Epidermal melanocyte (primary cell): ENCODE data around the gene KRTAP4-7.
"Not testable (repeated sequence)": the region's sequence is repeated elsewhere in the genome, so short reads cannot be mapped to it uniquely, and the experiment has no call there.

Source experiments
- DNase-seq: peaks from one replicate; pipeline ENCODE4 v3.0.0; 2011; ENCODE audit warnings: low spot score; ENCODE audit not compliant: insufficient read length

The KRTAP4-7 gene

DNA sequence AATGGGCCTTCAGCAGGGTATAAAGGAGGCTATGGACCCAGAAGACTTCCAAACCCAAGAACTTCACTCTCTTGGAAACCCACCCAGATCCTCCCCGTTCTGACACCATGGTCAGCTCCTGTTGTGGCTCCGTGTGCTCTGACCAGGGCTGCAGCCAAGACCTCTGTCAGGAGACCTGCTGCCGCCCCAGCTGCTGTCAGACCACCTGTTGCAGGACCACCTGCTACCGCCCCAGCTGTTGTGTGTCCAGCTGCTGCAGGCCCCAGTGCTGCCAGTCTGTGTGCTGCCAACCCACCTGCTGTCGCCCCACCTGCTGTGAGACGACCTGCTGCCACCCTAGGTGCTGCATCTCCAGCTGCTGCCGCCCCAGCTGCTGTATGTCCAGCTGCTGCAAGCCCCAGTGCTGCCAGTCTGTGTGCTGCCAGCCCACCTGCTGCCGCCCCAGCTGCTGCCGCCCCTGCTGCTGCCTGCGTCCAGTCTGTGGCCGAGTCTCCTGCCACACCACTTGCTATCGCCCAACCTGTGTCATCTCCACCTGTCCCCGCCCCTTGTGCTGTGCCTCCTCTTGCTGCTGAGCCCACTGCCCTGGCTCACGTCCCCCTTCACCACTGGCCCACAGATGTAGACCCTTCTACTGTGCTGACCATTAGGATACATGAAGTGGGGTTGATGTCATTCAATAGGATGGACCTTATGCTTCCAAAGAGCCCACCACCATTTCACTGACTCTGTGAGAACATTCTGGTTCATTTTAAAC lies at the start of gene KRTAP4-7:
TSS of gene KRTAP4-7 (plus strand) at position 51 of the 757 bp plus-strand sequence. CDS start at position 108, 57 bp downstream.
- DNase-seq: not testable (repeated sequence)

DNA sequence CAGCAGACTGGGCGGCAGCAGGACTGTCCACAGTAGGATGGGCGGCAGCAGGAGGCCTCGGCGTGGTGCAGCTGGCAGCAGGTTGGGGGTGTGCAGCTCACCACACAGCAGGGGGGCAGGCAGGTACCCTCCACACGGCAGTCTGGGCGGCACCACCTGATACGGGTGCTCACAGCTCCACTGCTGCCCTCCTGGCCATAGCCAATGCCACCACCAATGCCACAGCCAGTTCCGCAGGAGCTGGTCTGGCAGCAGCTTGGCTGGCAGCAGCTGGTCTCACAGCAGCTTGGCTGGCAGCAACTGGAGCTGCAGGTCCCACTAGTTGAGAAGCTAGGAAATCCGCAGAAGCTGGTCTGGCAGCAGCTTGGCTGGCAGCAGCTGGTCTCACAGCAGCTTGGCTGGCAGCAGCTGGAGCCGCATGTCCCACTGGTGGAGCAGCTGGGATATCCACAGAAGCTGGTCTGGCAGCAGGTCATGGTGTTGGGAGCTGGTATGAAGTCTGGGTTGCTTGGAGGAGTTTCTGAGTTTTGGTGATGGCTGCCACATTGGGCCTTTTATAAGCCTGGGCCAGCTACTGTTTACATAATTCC lies 49.5 kb upstream of the KRTAP4-7 start, which contains the start of gene KRTAP1-3:
TSS of gene KRTAP1-3 (minus strand) at position 529 of the 590 bp plus-strand sequence. CDS start at position 476, 53 bp downstream.
- not testable (repeated sequence) for DNase-seq

DNA sequence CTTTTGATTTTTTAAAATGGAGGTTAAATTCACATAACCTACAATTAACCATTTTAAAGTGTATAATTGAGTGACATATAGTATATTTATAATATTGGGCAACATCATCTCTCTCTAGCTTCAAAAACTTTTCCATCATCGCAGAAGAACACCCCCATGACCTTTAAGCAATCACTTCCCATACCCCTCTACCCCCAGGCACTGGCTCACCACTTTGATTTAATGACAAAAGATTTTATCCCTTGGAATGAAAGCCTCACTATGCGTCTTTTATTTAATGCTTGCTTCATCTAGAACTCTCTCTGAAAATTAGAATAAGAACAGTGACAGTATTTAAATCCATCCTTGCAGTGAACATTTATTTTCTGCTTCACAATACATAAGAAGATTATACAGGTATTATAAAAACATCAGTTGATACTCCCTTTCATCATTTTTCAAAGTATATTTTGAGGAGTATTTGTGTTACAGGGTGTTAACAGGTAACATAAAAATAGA lies 46.0 kb upstream of the KRTAP4-7 start:
- no peak for DNase-seq

DNA sequence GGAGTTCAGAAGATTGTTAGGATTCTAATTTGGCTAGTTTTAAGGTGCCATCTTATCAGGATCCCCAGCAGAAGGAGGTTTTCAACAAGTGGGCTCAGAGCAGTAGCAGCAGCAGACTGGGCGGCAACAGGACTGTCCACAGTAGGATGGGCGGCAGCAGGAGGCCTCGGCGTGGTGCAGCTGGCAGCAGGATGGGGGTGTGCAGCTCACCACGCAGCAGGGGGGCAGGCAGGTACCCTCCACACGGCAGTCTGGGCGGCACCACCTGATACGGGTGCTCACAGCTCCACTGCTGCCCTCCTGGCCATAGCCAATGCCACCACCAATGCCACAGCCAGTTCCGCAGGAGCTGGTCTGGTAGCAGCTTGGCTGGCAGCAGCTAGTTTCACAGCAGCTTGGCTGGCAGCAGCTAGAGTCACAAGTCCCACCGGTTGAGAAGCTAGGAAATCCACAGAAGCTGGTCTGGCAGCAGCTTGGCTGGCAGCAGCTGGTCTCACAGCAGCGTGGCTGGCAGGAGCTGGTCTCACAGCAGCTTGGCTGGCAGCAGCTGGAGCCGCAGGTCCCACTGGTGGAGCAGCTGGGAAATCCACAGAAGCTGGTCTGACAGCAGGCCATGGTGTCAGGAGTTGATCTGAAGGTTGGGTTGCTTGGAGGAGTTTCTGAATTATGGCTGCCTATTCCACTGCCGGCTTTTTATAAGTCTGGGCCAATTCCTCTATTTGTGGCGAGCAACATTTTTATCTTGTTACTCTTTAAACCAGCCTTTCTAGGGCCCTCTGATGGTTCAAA lies 43.0 kb upstream of the KRTAP4-7 start, which contains the start of gene KRTAP1-1:
TSS of gene KRTAP1-1 (minus strand) at position 668 of the 789 bp plus-strand sequence. CDS start at position 615, 53 bp downstream.
- not testable (repeated sequence) for DNase-seq

DNA sequence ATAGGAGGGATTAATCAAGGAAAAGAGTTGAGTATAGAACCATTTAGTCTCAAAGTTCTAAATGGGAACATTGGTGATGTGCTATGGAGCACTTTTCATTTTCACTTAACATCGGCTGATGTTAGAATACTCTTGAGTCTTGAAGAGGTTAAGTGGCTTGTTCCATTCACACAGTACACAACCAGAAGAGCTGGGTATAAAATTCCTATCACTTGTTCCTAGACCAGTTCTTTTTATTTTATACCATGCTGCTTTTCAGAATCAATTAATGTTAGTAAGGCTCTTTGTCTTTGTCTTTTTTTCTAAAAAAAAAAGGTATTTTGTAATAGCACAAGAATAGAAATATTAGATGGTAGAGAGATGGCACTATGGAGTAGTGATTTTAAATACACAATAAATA lies 41.0 kb upstream of the KRTAP4-7 start:
- no peak for DNase-seq

DNA sequence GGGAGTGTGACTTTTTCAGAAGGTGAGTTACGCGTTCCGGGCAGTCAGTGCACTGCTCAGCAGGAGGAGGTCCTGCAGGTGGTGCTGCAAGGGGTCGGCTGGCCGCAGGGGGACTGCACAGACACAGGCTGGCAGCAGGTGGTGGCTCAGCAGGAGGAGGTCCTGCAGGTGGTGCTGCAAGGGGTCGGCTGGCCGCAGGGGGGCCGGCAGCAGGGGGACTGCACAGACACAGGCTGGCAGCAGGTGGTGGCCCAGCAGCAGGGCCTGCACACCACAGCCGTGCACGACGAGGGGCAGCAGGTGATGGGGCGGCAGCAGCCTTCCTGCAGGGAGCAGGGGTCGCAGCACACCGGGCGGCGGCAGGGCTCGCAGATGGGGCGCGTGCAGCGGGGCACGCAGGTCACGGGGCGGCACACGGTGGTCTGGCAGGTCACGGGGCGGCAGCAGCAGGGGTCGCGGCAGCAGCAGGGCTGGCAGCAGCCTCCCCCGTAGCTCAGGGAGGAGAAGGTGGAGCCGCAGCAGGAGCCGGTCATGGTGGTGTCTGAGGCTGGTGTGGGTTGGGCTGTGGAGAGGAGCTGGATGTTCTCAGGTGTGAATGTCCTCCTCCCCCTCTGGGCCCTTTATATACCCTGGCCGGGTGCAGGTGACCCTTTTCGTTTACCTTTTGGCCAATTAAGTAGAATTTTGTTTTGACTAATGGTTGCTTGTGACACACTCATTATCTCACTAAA lies 37.0 kb upstream of the KRTAP4-7 start, which contains the start of gene KRTAP2-1:
TSS of gene KRTAP2-1 (minus strand) at position 582 of the 731 bp plus-strand sequence. CDS start at position 533, 49 bp downstream.
- not testable (repeated sequence) for DNase-seq

DNA sequence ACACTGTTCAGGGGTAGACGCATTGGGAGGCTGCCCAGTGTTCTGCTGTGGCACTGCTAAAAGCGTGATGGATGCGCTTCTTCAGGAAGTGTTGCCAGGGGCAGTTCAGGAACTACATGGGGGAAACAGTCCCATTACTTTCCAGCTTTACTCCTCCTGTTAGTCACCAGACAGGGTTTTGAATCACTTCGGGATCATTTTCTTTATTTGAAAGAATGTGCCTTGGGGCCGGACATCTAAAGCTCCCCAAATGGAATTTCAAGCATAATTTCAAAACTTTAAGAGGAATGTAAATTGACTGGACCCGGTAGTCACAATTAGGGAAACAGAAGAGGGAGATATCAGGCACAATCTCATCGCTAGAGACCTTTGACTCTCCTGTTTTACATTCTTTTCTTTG lies 35.5 kb upstream of the KRTAP4-7 start:
- DNase-seq: peak; percentile 37

DNA sequence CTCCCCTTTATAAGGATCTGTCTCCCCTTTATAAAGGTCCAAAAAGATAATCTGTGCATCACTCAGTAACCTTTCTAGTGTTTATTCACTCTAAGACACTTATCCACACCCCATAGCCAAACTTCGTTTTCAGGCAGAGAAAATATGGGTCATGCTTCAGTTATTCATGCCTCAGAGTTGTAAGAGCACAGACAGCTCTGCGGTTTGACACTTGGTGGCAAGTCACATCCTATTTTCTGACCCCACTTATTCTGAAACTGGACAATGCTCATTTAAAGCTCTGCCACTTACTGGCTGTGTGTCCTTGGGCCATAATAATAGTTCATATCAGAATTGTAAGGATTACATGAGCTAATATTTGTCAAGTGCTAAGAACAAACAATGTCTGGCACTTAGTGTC lies 34.8 kb upstream of the KRTAP4-7 start:
- no peak for DNase-seq

DNA sequence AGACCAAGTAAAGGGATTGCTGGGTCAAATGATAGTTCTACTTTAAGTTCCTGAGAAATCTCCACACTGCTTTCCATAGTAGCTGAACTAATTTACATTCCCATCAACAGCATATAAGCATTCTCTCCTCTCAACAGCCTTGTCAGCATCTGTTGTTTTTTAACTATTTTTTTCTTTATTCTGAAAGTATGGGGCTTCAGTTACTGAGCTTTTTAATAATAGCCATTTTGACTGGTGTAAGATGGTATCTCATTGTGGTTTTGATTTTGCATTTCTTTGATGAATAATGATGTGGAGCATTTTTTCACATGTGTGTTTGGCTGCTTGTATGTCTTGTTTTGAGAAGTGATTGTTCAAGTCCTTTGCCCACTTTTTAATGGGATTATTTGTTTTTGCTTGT lies 31.4 kb upstream of the KRTAP4-7 start:
- DNase-seq: no peak

DNA sequence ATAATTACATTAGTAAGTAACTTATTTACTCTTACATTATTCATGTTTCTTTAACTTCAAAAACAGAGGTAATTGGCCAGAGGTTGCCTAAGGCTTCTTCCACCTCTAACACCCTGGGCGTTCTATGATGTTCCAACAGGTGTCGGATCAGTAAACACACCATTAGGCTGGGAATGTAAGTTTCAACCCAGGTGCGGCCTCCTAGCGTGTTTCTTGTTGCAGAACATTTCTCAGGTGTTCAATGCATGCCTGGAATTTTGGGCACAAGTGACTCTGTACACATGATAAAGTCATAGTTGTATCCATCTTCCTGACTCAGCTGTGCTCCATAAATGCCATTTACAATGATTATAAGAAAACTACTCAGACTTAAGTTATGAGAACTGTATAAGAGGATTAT lies 29.9 kb upstream of the KRTAP4-7 start:
- DNase-seq: no peak

DNA sequence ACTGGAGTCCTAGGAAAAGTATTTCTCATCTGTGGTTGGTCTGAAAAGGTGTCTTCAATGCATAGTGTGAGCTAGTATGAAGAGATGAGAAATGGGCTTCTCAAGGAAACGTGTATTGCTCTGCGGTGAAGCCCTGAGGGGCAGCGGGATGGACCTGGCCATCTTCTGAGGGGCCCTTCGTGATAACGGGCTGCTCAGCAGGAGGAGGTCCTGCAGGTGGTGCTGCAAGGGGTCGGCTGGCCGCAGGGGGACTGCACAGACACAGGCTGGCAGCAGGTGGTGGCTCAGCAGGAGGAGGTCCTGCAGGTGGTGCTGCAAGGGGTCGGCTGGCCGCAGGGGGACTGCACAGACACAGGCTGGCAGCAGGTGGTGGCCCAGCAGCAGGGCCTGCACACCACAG lies 29.4 kb upstream of the KRTAP4-7 start:
- not testable (repeated sequence) for DNase-seq

DNA sequence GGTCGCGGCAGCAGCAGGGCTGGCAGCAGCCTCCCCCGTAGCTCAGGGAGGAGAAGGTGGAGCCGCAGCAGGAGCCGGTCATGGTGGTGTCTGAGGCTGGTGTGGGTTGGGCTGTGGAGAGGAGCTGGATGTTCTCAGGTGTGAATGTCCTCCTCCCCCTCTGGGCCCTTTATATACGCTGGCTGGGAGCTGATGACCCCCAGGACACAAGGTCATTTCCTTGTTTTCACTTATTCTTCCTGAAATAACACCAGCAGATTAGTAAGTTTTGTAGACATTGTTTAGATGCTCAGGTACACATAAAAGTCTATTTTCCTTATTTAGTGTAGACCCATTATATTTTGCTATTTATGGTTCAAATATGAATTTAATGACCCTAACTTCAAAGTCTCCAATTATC lies 28.8 kb upstream of the KRTAP4-7 start, which contains the start of gene KRTAP2-2:
TSS of gene KRTAP2-2 (minus strand) at position 101 of the 400 bp plus-strand sequence. CDS start at position 82, 19 bp downstream.
- not testable (repeated sequence) for DNase-seq

DNA sequence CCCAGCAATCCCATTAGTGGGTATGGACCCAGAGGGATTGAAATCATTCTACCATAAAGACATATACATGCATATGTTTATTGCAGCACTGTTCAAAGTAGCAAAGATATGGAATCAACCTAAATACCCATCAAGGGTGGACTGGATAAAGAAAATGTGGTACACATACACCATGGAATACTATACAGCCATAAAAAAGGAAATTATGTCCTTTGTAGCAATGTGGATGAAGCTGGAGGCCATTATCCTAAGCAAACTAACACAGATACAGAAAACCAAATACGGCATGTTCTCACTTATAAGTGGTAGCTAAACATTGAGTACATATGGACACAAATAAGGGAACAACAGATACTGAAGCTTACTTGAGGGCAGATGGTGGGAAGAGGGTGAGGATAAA lies 26.4 kb upstream of the KRTAP4-7 start:
- DNase-seq: no peak

DNA sequence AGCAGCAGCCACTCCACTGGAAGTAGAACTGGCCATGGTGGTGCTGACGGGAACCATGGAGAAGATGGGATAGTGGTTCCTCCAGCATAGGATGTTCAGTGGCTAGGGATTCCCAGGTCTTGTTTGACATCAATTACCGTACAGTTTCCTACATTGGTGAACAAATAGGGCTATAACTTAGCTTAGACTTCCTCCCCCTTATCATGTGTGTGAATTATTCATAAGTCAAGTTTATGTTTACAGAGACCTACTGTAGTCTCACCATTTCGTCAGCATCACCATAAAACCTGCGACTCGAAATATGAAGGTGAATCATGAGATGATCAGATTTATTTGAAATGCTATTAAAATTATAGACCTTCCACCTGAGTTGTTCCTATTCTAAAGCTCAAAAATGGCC lies 25.2 kb upstream of the KRTAP4-7 start:
- DNase-seq: no peak

DNA sequence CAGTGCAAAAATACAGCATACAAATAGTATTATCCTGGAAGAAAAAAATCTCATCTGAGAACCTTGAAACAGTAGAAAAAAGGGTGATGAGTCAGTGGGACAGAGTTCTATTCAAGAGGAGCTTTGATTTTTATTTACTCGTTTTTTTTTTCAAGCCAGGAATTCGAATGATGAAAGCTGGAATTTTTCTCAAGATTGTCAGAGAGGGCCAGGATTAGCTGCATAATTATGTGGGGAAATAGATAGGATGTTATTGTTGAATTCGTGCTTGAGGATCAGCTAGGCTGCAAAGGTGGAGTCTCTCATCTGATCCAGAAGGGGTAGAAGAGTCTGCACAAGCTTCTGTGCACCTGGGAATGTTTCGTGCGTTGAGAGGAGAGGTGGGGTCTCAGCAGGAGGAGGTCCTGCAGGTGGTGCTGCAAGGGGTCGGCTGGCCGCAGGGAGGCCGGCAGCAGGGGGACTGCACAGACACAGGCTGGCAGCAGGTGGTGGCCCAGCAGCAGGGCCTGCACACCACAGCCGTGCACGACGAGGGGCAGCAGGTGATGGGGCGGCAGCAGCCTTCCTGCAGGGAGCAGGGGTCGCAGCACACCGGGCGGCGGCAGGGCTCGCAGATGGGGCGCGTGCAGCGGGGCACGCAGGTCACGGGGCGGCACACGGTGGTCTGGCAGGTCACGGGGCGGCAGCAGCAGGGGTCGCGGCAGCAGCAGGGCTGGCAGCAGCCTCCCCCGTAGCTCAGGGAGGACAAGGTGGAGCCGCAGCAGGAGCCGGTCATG lies 24.5 kb upstream of the KRTAP4-7 start:
- DNase-seq: not testable (repeated sequence)

DNA sequence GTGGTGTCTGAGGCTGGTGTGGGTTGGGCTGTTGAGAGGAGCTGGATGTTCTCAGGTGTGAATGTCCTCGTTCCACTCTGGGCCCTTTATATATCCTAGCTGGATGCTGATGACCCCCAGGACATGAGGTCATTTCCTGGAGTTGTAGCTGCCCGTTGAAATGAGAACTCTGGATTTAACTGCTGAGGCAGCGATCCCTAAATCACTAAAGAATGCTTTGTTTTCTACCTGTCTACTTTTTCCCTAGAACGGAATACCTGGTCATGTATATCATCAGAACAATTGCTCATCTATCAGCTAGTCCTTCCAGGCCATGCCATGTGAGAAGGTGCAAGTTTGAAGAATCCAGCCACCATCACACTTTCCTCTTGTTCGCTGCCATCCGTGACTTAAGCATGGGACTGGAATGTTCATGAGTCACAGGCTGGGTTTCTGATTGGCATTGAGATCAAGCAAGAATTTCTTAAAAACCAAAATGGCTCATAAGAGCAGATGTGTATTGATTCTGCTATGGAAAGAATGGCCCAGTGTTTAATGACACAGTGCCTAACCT lies 23.8 kb upstream of the KRTAP4-7 start, which contains the start of gene KRTAP2-3:
TSS of gene KRTAP2-3 (minus strand) at position 63 of the 553 bp plus-strand sequence. CDS start 64 bp downstream, outside the sequence.
- peak; percentile 71 for DNase-seq

DNA sequence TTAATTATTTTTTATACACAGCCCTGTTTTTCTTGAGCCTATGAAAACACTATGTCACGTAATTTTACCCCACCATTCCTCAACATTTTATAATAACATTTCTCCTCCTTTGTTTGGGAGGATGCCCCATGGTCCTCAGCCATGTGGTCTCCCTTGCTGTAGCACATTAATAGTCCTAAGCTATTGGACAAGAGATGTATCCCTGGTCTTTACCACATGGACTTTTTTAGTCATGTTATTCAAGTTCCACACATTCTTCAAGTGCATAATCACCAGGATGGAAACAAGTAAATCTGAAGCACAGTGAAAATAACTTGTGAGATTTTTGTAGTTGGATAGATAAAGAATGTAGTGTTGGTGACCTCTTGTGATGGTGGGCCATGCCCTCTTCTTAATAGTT lies 22.0 kb upstream of the KRTAP4-7 start:
- peak; percentile 48 for DNase-seq

DNA sequence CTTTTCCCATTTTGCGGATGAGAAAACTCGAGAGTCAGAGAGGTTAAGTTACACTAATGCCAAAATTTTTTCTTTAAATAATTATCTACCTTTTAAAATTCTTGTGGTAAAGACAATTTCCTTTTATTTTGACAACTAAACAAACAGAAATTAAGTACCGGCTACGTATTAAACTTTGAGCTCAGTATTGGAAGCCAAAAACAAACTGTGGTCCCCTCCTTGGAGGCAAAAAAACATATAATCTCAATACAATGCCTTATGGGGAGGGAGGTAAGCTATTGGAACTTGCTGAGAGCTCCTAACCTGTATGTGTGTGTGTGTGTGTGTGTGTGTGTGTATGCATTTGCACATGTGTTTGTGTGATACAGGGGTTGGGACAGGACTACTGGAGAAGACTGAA lies 20.5 kb upstream of the KRTAP4-7 start:
- DNase-seq: no peak

DNA sequence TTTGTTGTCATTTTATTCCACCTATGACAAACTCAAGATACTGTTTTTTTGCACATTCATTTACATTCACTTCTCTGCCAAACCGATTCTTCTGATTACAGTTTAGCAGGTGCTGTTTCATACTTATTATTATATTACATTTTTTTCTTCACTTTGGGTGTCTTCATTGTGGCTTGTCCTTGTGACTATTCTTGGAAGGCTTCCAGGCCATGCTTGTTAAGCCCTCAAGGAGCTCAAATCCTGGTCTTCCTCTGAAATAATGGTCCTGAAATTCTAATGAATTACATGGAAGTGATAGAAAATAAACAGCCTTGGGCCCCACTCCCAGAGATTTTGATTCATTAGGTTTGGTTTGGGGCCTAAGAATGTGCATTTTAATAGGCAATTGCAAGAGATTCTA lies 19.6 kb upstream of the KRTAP4-7 start:
- no peak for DNase-seq
